Left lobe of liver (tissue), 2 donors: ENCODE results near the gene IFI44L. TPM values are rescaled to one million over a fixed set of nuclear protein-coding genes. Genes with fewer than 3 reads are reported as not detected.

Experiments used
- ATAC-seq: fragments of 200-7000 bp; cut with Tn5 transposase; one replicate; pipeline ENCODE4 v1.9.1; 2020; ENCODE audit warnings: mild to moderate bottlenecking, moderate library complexity
- DNase-seq: peaks from one replicate; pipeline ENCODE4 v3.0.0-alpha.2; 2020; ENCODE audit warnings: low spot score
- total RNA-seq: library from RNA; stranded (reverse); gene quantifications from one replicate; pipeline ENCODE4 v1.2.1, GENCODE V29; 2021
- donor health status: DM: no; HTN: no; CAD: no; lungs with moderate emphysema.
- donor health status: DM: no; HTN: yes; CAD: no.

Gene IFI44L
- total RNA-seq, 1 donor from 2014 or later = 0.63 TPM

GRCh38 chr1:78687315-78687714, 67.1 kb downstream of the IFI44L start:
- ATAC-seq = peak; percentile 88
- no peak for DNase-seq

- ATAC-seq (no peak), DNase-seq (no peak)
These were observed 67.7 kb downstream of the IFI44L start for GRCh38 chr1:78687914-78688313.

- no peak for DNase-seq
These were observed 68.4 kb downstream of the IFI44L start for GRCh38 chr1:78688697-78689096.

GRCh38 chr1:78690516-78690915, 70.3 kb downstream of the IFI44L start:
- ATAC-seq (no peak), DNase-seq (no peak)

More at GRCh38 chr1:78688697-78689096, 68.4 kb downstream of the IFI44L start:
- peak; percentile 60 for ATAC-seq

GRCh38 chr1:78691995-78692747, 71.9 kb downstream of the IFI44L start:
- ATAC-seq = no peak
- DNase-seq = no peak

Other genes with a start within 250 kb of the IFI44L start
- gene PTGFR, start 129.5 kb upstream of the IFI44L start, total RNA-seq = 0.91 TPM
- gene IFI44, start 29.4 kb downstream of the IFI44L start, total RNA-seq = 5.2 TPM